NCI-H2196 treated with DMSO at 0.1 percent for 48 hours (cell line): ENCODE results near the gene PLXNA1.
A peak's percentile ranks its signal among the peaks of the same experiment; 100 is the strongest.

Experiments
- DNase-seq: peaks from one replicate; lab custom pipeline; 2025; ENCODE audit not compliant: unreplicated experiment; lab: John Stamatoyannopoulos, UW

The PLXNA1 gene

GRCh38 chr3:126952983-126953660, 29.8 kb upstream of the PLXNA1 start:
- no peak for DNase-seq

- no peak for DNase-seq
Observed at GRCh38 chr3:126954141-126954842, 28.6 kb upstream of the PLXNA1 start.

DNA sequence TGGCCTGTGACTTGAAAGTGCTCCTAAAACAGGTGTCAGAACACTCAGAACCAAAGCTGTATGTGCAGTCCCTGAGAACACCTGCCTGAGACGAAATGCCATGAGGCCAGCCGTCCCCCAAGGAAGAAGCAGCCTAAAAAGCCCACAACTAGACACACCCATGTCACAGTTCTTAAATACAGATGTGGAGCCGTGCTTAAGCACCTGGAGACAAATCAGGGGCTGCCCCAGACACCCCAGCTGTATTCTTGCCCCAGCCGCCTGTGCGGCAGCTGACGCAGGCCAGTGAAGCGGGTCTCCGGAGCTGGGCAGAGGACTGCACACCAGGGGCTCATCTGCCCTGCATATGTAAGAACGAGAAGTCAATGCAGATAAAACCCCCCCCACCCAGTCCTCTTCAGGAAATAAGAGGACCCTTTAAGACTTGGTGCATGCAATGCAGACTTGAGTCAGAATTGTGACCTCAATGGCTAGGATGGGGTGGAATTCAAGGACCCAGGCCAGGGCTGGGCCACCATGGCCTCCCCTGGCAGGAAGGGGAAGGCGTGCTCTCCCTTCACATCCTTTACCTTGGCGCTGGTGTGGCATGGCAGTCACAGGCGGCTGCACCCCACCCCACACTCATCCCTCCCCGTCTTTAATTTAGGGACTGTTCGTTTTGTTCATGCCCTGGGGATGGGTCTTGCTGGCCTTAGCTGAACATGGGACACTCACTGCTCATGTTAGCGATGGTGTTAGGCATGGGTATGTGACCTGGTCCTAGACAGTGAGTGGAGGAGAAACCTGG, 27.7 kb upstream of the PLXNA1 start:
- no peak for DNase-seq

DNA sequence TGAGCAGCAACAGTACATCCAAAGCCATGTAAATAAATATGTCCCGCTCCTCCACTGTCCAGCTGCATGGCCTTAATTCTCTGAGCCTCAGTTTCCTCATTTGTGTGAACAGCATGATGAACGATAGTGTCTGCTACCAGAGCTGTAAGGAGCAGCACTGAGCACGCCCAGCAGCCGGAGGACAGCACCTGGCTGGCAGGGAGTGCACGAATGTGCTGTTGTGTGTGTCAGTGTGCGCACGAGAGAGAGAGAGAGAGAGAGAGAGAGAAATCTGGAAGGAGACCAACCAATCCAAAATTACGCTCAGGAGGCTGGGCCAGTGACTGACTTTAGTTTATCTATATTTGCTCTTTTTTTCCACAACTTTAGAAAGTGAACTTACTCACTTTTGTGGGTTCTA, 26.6 kb upstream of the PLXNA1 start:
- no peak for DNase-seq

GRCh38 chr3:126956866-126957650, 25.9 kb upstream of the PLXNA1 start:
- DNase-seq, result no peak

GRCh38 chr3:126957776-126958637, 24.9 kb upstream of the PLXNA1 start:
- DNase-seq, result no peak

- DNase-seq, result no peak
Observed at GRCh38 chr3:126958638-126959085, 24.3 kb upstream of the PLXNA1 start.

- no peak for DNase-seq
Observed at GRCh38 chr3:126959136-126959920, 23.6 kb upstream of the PLXNA1 start.

- DNase-seq, result no peak
Observed at GRCh38 chr3:126959921-126960603, 22.9 kb upstream of the PLXNA1 start.

DNA sequence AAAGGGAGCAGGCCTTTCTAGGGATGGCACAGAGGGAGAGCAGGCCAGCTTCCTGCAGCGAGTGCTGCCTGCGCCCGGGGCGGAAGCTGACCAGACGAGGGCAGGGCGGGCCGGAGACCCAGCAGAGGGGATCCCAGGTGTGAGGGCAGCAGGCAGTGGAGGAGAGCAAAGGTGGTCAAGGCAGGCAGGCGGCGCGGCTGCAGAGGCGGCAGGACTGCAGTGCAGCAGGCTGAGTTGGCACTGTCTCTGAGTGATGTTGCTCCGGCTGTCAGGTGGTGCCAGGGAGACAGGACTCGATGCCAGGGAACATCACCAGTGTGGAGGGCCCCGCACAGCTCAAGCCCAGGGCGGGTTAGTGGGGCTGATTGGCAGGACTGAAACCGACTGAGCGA, 22.3 kb upstream of the PLXNA1 start:
- DNase-seq, result no peak

GRCh38 chr3:126961191-126961790, 21.6 kb upstream of the PLXNA1 start:
- DNase-seq, result no peak

GRCh38 chr3:126961791-126962461, 21.0 kb upstream of the PLXNA1 start:
- peak; percentile 73 for DNase-seq

DNA sequence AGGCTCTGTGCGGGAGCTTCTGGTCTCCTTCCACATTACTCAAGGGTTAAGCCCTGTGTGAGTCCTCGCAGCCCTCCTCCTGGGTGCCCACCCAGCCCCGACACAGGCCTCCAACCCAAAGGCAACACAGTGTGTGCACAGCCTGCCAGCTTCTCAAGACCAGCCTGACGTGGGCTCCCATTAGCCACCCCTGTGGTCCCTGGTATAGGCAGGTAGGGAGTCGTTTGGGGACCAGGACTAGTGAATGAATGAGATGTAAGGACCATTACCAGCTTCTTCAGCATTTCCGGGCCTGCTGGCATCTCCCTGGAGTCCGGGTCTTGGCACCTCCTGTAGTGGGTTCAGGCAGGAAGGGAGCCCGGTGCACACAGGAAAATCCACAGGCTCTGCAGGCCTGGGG, 20.2 kb upstream of the PLXNA1 start:
- no peak for DNase-seq

DNA sequence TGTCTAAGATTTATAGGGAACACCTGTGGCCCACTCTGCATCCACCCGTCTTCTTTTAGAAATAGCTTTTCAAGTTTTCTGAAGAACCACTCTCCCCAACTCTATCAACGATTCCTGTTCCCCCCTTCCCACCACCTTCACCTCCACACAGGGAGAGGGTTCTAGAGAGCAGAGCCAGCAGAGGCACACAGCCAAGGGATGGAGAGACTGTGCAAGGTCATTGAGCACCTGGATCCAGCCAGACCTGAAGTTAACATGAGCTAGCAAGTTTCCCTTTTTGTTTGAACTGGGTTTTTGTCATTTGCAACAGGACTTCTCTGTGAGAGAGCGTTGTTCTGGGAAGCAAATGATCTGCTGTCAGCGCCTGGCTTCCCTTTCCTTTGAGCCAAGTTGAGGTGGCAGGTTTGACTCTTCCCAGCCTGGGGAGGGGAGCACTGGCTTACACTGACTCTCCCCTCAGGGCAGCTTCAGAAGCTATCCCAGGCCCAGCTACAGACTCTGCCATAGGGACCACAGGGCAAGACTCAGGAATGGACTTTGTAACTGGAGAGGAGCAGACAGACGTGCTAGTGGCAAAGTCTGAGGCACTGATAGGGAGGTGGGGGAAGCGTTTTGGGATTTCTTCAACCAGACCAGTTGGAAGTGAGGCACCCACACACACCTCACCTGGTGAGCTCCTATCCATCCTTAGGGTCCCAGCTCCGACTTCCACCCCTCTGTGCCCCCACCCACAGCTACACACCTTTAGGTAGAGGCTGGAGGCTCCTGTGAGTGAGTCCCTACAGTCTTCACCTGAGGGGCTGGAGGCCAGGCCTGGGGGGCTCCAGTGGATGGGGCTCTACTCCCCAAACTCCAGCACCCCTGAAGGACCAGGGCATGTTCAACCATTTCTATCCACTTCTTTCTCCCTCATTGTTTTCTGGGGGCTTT, 19.4 kb upstream of the PLXNA1 start:
- DNase-seq, result no peak

GRCh38 chr3:126964261-126964660, 18.7 kb upstream of the PLXNA1 start:
- no peak for DNase-seq

GRCh38 chr3:126964950-126965349, 18.0 kb upstream of the PLXNA1 start:
- no peak for DNase-seq
